Fibroblast of skin of abdomen (primary cell): ENCODE measurements around the gene UPP2.

Source experiments
- DNase-seq: peaks from one replicate; pipeline ENCODE4 v3.0.0-alpha.2; 2013

Gene UPP2

DNA sequence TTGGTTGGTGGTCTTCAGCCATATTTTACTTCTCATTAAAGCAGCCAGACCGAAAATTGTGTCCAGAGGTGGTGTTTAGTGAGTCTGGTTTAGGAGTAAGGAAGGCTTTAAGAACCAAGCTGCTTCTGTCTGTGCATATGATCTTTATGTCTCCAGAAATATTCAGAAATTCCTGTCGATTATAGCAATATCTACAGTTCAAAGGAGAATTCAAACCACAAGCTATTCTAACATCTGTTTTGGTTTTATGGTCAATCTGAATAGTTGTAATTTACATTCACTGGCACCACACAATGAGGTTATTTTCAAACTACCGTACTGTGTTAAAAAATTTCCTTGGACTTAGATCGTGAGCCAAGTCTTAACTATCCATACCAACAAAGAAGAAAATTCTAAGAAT is 11.3 kb downstream of the UPP2 start:
- peak; percentile 79 for DNase-seq

DNA sequence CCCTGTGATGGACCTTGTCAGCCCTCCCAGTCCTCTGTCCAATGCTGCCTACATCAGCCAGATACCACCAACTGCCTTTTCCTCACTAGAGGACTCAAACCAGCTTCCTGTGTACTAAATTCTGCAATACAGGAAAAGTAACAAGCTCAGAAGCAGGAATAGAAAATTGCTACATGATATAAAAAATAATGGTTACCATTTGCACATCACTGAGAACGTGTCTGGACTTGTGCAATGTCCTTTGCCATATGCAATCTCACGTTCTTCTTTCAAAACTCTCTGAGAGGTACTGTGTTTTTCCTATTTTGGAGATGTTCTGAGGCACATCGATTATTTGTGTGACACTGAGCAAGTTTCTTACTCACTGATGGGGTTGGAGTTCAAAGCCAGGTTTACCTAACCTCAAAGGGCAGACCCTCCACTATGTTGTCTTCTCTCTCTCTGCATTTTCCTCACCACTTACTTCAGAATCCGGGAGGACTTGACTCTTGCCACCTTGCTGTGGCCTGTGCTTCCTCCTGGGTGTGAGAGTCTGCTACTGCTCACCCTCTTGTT is 12.1 kb downstream of the UPP2 start:
- DNase-seq = no peak

DNA sequence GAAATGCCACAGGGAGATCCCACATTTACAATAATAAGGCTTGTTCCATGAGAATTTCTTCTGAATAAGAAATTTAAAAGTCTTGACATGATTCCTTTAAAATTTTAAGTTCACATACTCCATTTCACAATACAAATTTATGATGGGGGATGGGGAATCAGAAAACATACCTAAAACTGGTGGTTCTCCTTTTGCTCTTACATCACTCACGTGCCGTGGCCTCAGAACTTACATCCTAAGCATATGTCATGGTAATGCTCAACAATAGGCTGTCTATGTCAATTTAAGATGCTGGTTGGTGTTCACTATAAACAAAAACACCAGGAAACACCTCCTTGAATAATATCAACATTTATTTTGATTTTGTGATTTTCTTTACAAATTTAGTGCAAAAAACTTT is 12.8 kb downstream of the UPP2 start:
- DNase-seq = no peak

DNA sequence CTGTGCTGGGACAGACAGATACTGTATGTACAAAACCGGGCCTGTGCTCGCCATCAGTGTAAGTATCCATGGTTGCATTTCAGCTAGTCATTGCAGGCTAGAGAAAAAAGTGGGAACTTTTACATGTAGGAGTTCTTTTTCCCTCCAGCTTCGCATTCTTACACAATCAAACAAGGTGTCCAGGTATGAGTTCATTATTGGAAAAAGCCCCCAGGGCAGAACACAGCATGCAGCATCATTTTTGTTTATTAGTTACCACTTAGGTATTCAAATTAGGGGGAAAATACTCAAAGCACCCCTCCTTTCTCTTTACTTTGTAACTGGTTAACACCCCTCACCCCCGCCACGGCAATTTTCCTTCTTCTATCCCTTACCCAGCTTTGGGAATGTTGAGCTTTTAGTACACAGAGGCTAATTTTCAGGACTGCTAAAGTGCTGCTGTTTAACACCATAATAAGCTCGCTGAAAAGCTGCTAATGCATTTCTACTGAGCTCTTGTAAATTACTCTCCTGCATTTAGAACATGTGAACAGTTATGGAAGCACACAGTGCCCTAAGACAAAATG is 13.6 kb downstream of the UPP2 start:
- no peak for DNase-seq

DNA sequence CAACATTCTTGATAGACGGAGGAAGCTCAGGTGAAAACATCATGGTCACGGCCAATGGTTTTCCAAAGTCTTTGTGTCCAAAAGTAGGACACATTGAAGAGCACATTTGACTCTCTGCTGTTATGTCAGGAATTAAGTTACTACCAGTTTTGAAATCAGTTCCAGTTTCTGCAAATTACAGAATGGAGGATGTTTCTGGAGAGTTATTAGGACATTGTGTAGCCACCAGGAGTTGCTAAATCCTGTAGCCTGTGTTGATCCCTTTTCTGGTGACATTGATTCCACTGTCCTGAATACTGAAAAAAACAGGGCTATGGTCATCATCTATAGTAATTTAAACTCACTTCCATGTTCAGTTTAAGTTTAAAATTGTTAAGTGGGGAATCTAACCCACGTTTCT is 15.3 kb downstream of the UPP2 start:
- DNase-seq = no peak

DNA sequence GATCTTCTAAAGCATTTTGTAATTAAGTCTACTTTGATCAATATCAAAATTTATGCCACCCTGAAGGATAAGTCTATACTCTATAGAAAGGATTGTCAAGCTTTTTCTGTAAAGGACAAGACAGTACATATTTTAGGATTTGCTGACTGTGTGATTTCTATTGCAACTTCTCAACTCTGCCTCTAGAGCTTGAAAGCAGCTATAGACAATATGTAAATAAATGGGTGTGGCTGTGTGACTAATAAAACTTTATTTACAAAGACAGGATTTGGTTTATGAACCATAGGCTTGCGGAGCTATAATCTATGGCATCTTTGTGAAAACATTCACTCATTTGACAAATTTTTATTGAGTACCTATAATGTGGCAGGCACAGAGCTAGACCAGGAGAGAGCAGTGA is 18.4 kb downstream of the UPP2 start:
- DNase-seq = no peak

DNA sequence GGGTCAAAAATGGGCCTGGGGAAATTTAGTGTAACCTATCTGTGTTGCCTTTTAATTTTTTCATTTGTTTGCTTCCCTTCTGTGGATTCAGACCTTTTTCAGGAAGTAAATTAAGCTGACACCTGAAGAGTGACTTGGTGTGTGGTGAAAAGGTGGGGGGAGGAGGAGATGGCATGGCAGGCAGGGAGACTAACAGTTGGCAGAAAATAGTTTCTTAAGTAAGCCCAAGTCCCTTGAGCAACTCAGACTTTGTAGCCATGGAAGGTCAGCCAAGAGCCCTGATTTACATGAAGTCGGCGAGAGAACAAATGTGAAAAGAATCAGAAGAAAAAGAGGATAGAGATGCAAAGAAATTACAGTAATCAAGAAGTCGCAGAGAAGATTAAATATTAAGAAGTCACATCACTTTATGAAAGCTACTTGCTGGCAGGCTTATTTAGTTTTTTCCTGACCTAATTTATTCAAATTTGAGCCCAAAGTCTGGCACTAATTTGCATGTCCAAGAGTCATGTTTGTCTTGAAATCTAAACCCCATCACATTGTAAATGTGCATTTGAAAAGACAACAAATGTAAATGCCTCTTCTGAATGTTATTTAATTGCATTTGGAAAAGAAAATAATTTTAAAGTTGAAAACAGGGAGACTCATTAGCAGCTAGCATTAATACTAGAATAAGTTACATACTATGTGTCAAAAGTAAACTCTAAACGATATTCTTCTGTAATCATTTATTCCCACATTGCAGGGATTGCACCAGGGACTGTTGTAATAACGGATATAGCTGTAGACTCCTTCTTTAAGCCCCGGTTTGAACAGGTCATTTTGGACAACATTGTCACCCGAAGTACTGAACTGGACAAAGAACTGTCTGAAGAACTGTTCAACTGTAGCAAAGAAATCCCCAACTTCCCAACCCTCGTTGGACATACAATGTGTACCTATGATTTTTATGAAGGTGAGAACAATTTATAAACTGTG is 19.3 kb downstream of the UPP2 start:
- DNase-seq = no peak

DNA sequence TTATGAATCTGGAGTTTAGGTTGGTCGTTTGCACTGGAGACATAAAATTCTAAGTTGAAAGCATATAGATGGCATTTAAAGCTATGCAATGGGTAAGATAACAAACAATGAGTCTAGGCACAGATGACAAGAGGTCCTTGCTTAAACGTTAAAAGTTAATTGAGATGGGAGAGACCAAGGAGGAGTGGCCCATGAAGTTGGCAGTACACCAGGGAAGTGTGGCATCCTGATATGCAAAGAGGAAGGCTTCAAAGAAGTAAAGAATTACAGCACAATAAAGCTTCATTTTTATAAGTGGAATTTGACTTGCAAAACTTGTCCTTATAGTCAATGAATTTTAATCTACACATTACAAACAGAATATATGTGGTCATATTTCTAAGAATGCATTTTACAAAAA is 23.2 kb downstream of the UPP2 start:
- no peak for DNase-seq

DNA sequence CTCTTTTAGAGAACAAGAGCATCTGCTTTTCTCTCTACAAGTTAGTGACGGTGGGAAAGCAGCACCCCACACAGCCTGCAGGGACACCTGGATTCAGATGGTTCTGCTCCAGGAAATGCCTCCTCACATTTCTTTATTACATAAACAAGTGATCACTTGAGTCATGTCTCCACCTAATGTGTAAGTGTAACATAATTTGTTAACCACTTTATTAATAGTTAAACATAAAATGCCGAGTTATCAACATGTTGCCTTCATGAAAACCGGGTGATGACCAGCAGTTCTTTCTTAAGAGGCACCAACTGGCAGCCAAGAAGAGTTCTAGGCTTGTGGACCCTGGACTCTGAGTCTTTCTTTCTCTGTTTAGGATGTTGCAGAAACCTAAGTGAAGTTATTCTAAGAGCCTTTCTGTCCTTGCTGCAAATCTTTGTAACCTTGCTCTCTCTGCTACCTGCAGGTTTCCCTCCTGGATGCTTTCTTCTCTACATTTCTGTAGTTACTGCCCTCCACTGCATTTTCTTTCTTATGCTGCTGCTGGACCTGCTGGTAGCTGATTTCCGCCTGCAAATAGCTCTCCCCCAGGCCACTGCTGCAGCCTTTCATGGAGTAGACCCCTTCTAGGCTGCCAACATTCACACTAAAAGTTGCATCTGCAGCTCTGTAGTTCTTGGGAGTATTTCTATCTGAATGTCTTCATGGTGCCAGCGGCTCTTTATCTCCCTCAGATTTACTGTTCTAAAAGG is 24.3 kb downstream of the UPP2 start:
- no peak for DNase-seq

DNA sequence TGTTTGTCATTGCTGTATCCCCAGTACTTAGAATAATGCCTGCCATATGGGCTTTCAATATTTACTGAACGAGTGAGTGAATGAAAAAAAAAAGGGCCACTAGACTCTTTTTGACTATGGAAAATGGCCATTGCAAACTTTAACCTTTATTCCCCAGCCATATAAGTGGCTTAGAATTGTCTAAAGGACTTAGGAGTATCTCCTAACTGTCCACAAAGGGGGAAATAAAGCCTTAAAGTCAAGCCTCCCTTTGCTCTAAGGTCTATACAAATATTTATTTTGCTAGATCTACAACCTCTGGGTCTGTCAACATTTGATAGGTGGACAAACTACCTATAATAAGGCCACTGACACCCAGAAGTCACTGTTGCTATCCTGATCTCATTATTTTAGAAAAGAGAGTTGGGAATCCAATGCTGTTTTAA is 25.7 kb downstream of the UPP2 start:
- no peak for DNase-seq

DNA sequence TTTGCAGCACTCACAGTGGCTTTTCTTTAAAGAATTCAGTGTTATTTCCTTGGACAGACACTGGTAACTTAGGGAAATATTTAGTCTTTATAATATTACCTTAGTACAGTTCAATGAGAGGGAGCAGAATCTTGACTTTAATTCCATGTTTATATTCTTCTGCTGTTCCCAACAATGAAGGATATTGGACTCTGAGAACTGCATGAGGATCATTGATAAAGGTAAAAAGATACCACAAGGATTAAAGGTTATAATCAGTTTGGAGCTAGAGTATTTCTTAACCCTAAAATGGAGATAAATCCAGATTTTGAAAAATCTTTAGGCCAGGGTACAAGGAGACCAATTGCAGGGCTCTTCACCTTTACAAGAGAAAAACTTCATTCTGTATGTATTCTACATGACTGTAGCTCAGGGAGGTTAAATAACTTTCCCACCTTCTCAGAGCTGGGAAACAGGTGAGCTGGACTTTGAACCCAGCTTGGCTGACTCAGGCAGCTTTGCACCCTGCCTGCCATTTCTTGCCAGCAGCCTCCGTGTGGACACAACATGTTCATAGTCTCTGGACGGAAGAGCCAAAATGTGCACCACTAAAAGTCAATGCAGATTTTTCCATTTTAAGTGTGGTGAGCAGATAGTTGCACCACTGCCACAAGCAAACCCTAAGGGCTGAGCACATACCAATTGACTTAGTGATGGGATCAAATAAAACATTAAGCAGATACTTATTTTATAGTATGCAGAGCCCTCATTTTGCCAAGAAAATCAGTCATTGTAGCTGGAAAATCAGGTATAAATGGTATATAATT is 26.7 kb downstream of the UPP2 start:
- DNase-seq = no peak

DNA sequence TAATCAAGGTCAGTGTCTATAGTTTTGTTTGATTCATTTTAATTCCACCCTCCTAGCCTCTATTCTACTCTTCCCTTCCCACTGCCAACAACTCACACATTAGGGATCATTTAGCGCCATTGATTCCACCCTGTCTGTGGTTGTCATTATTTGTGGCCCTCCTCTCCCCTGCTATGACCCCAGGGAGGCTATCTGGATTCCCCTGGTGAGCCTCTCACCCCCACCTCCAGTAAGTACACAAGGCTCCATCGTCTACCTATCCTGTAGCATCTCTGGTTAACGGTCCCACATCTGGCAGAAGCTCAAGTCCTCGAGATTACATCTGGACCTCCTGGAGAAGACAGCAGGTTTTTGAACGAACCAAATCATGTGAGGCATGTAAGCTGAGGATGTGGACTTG is 27.4 kb downstream of the UPP2 start:
- no peak for DNase-seq

DNA sequence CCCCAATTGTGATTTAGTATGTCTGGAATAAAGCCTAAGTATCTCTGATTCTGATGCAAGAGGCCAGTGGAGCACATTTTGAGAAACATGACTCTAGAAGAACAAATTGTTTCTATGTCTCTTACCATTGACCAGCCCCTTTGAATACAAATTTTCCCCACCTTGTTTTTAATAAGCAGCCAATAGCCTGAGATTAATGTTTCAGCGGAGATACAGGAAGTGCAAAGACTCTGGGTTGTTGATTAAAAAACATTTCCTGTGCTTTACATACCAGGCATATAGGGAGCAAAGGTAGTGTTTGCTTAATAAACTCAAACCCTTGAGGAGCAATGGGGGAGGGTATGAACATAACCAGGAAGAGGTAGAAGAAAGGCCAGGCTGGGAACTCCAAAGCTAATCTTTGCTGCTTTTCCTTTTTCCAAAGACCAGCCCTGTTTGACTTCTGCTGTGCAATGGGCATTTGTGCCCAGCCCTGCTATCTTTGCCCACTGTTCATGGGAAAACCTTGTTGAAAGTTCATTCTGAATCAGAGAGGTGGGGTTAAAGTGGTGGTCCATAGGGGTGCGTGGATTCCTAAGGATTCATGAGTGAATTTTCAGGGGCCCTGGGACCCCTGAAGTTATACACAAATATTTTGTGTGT is 29.3 kb downstream of the UPP2 start:
- DNase-seq = peak; percentile 16

DNA sequence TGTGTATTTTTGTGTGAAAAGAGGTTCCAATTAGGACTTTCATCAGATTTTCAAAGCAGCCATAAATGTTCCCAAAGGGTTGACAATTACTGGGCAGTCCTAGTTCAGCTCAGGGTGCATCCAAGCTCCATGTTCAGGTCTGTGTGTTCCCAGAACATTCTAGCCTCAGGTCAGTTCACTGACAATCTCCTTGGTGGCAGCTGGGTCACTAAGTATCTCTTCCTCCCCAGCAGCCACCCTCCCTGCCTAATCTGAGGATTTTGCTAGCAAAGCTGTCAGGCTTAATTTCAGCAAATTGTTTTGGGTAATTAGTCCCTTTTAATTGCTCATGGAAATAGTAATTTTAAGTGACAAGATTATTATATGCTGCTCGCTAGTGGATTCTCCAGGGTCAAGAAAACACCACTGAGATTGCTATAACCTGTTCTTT is 29.8 kb downstream of the UPP2 start:
- no peak for DNase-seq

DNA sequence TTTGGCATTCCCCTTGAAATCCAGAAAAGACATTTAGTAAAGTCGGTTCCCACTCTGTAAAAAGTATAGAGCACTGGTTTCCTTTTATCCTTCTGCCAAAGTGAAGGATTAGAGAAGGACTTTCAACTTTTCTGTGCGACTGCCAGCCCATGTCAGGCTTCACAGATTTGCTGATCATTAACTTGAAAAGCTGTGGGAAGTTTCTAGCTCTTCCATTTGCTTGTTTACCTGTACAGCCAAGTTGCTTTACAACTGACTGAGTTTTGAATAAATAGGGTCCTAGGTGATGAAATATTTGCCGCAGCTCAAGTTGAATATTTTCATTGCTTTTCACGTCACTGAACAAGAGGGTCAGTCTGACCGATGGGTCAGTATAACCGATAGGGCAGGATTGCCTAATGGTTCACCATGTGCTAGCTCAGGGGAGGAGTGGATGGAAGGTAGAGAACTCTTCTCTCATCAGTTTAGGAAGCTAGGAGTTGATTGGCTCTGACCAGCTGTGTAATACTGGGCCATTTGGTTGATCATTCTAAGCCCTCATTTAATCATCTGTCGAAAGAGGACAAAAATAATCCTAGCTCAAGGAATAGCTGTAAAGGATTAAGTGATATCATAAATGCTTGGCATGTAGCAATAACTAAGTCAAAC is 30.4 kb downstream of the UPP2 start:
- no peak for DNase-seq

DNA sequence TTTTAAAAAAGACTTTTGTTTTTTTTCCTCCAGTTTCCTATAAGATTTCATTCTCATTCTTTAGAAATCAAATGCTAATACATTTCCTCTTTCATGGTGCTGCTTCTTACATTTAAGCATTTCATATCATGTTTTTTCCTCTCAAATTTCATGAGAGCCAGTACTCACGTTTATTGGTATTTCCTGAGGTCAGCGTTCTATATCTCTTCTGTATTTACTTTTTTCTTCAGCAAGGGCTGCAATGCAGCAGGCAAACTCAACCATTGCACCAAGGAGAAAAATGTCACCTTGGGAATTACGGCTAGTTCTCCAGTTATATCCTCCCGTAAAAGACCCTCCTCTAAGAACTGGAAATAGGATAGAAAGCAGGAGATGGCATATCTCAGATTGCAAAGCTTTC is 32.4 kb downstream of the UPP2 start:
- DNase-seq = no peak

DNA sequence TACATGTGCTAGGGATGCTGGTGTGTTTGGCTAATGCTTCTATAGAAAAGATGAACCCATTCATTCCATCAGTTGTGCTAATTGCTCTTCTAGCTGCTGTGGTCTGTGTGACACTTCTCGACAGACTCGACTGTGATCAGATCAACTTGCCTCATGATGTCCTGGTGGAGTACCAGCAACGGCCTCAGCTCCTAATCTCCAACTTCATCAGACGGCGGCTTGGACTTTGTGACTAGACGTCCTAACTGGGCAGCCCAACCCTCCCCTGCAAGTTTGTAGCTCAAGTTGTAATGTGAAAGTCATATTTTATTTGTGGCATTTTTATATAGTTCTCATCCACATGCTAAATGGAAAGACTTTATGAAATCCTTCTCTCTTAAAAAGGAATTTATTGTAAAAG is 33.0 kb downstream of the UPP2 start:
- no peak for DNase-seq

DNA sequence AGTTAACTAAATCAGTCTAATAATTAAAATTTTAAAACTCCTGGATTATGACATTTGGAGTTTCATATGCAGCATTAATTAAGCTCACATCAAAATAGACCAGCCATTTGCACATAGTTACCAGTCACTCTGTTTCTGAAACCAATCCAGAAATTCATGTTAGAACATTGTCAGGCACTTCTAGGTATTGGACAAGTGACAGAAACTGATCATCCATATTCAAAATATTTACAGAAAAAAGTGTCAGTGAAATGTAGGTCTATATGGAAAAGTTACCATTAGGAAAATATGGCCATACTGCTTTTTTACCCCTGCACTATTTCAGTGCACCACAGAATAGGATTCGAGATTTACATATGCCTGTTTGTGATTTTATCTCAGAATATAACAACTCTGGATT is 33.4 kb downstream of the UPP2 start:
- no peak for DNase-seq

DNA sequence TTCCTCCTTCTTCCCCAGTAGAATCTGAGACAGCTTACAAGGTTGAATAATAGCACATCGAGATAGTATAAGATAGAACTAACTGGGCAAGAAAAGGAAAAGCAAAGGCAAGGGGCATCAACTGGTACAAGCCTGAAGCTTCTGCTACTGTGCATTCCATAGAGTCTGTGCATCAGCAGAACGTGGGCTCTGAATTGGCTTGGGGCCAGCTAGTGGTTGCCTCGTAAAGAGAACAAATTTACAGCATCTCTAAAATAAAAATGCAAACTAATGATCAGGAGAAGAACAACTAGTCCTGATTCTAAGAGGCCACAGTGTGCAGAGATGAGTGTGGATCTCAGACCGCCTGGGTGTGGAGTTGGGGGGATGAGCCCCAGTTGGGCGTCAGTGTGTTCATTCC is 36.6 kb downstream of the UPP2 start:
- peak; percentile 8 for DNase-seq

DNA sequence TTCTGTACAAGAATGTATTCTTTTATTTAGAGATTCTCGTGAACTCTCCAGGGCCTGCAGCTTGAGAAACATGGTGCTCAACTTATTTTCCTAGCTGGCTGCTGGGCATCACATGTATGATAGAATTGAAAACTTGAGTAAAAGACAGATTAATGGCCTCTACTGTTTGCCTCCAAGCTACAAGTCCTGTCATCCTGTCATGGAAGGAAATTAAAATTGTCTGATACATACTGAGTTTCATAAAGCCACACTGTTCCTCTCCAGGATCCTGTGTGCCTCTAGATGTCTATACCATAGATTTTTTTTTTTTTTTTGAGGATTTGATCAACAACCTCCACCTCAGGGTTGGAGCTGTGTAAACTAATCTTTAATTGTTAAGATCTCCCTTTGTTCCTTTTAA is 38.5 kb downstream of the UPP2 start:
- no peak for DNase-seq

DNA sequence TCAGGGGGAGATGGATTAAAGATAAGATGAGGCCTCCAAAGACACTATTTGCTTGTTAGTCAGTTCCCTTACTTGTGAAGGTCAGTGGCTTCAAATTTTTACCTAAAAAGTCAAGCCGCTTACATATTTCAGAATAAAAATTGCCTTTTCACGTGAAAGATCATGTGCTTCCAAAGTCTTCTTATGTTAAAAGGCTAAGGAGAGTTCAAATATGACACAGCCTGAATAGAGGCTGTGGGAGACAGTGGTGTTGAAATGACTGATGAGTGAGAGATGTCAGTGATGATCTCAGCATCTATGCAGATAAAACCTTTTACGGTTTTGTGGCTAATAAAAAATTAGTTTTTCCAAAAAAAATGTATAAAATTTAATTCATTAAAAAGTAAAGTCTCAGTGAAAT is 40.5 kb downstream of the UPP2 start:
- DNase-seq = peak; percentile 18
